Sigmoid colon (tissue), 4 donors: ENCODE measurements around the gene NOS3.

Experiments used
- CTCF ChIP-seq, 4 experiments: fragments of 450-650 bp in 3 of 4; fragments of 200-600 bp in 1 of 4; IDR thresholded peaks; one replicate each; pipeline ENCODE4 v1.5.1; 2016 to 2019; ENCODE audit warnings: antibody characterized with exemption in 4 of 4, mild to moderate bottlenecking in 3 of 4, moderate library complexity in 2 of 4
- EP300 ChIP-seq, 4 donors: sonication (generic); formaldehyde crosslinking; IDR thresholded peaks; one replicate each; pipeline ENCODE4 v1.6.1; 2017; ENCODE audit warnings: antibody characterized with exemption in 4 of 4
- POLR2A ChIP-seq, 2 donors: fragments of 450-650 bp; IDR thresholded peaks; one replicate each; pipeline ENCODE4 v1.6.1; 2016; ENCODE audit warnings: antibody characterized with exemption in 2 of 2, mild to moderate bottlenecking in 2 of 2, moderate library complexity in 2 of 2
- POLR2AphosphoS5 ChIP-seq, 4 donors: sonication (generic); formaldehyde crosslinking; IDR thresholded peaks; one replicate each; pipeline ENCODE4 v1.6.1; 2017; ENCODE audit warnings: antibody characterized with exemption in 4 of 4

GRCh38 chr7:150953061-150953997 lies 37.5 kb upstream of the NOS3 start:
- no peak for TF ChIP-seq CTCF (IDR thresholded peaks at IDR 0.05)
- TF ChIP-seq POLR2A (IDR thresholded peaks at IDR 0.05) = no peak
- no peak for TF ChIP-seq POLR2AphosphoS5 (IDR thresholded peaks at IDR 0.05)
- TF ChIP-seq EP300 (IDR thresholded peaks at IDR 0.05) = no peak
